ENCODE results near the gene RNF212.

The RNF212 gene

DNA sequence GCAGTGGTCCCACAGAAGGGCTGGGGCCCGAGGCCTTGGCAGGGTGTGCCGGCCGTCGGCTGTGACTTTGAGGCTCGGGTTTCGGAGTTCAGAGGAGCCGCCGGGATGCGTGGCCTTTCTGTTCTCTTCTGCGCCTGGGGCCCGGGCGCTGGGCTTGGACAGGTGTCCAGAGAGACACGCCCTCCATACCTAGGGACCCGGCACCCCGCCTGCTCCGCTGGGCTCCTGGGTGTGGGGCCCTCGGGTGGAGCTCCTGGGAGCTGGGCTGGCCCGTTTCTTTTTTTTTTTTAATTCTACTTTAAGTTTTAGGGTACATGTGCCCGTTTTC, 90.7 kb downstream of the RNF212 start:
- peaks cover 5 to 20% of the 10 kb centered on the region in 2 donors for H3K4me1 ChIP-seq (ENCODE audit: control insufficient read depth in 1 of 2, insufficient read depth in 2 of 2, low read length in 2 of 2)
- no peak overlapping the region for H3K9ac ChIP-seq (ENCODE audit: low read depth in 1 of 2, low read length in 2 of 2)
- H3K9me3 ChIP-seq (ENCODE audit: control insufficient read depth in 1 of 2, low read length in 2 of 2) = no peaks in the 10 kb centered on the region
- H3K36me3 ChIP-seq (ENCODE audit: control insufficient read depth in 1 of 2, insufficient read depth in 2 of 2, low read length in 2 of 2) = peaks cover 3 to 12% of the 10 kb centered on the region in 2 donors
- H3K4me3 ChIP-seq (ENCODE audit: low read depth in 1 of 2, low read length in 2 of 2) = no peak overlapping the region
- H3K27ac ChIP-seq (ENCODE audit: low read depth, low read length) = no peak overlapping the region
- H3K27me3 ChIP-seq (ENCODE audit: control insufficient read depth in 1 of 2, insufficient read depth in 2 of 2, low read length in 2 of 2) = peaks cover 0 to 3% of the 10 kb centered on the region in 2 donors

DNA sequence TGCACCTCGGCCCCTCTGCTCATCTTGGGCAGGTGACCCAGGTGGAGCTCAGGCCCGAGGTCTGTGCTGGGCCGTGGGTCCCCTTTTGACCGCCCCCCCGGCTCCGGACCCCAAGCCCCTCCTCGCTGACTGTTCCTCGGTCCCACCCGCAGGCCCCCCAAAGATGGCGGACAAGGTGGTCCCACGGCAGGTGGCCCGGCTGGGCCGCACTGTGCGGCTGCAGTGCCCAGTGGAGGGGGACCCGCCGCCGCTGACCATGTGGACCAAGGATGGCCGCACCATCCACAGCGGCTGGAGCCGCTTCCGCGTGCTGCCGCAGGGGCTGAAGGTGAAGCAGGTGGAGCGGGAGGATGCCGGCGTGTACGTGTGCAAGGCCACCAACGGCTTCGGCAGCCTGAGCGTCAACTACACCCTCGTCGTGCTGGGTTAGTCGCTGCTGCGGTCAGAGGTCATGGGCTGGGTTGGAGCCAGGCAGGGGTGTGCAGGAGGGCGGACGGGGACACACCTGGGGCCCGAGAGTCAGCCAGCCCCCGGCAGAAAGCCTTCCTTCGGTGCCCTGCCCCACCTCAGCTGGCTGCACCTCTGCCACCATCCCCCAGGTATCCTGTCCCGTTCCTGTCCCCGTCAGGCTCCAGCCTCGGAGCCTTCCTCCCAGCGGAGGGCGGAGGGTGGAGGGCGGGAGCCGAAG, 91.2 kb downstream of the RNF212 start:
- Histone ChIP-seq H3K4me1 (ENCODE audit: control insufficient read depth in 1 of 2, insufficient read depth in 2 of 2, low read length in 2 of 2) (peaks cover 5 to 20% of the 10 kb centered on the region in 2 donors), H3K4me3 (ENCODE audit: low read depth in 1 of 2, low read length in 2 of 2) (peak overlapping the region in 1 of 2 donors; percentile 16), H3K27me3 (ENCODE audit: control insufficient read depth in 1 of 2, insufficient read depth in 2 of 2, low read length in 2 of 2) (no peaks in the 10 kb centered on the region), H3K36me3 (ENCODE audit: control insufficient read depth in 1 of 2, insufficient read depth in 2 of 2, low read length in 2 of 2) (peaks cover 3 to 12% of the 10 kb centered on the region in 2 donors), H3K27ac (ENCODE audit: low read depth, low read length) (no peak overlapping the region), H3K9ac (ENCODE audit: low read depth in 1 of 2, low read length in 2 of 2) (no peak overlapping the region), H3K9me3 (ENCODE audit: control insufficient read depth in 1 of 2, low read length in 2 of 2) (no peaks in the 10 kb centered on the region)

All from duodenal mucosa (tissue), 2 donors.